WTC11 (cell line): Measurements from ENCODE around the gene PCDHGC5. TPM values are rescaled to one million over a fixed set of nuclear protein-coding genes. Genes with fewer than 3 reads are reported as not detected.

Source experiments
- ATAC-seq: fragments of 200-7000 bp; cut with Tn5 transposase; 2 replicates; pipeline ENCODE4 v1.10.0; 2021; ENCODE audit warnings: mild to moderate bottlenecking, moderate library complexity
- CTCF ChIA-PET: fragments of 300-600 bp; sonication (Branson Sonifier 250); formaldehyde crosslinking; loops from one replicate; lab custom pipeline; 2021; ENCODE audit warnings: antibody characterized with exemption; lab: Charles Lee
- POLR2A ChIA-PET: fragments of 350-600 bp; sonication (Branson Sonifier 250); formaldehyde crosslinking; loops from one replicate; lab custom pipeline; 2021; ENCODE audit warnings: antibody characterized with exemption; lab: Charles Lee
- DNase-seq: peaks from one replicate; pipeline ENCODE4 v3.0.0; 2021; ENCODE audit warnings: low spot score
- H3K27ac Mint-ChIP-seq: 2 replicates; pipeline ENCODE4 v1.8.0; 2021; ENCODE audit warnings: mixed read lengths
- H3K27me3 Mint-ChIP-seq: 2 replicates; pipeline ENCODE4 v1.8.0; 2021; ENCODE audit warnings: low read depth, mild to moderate bottlenecking, moderate library complexity, mixed read lengths
- H3K36me3 Mint-ChIP-seq: 2 replicates; pipeline ENCODE4 v1.8.0; 2021; ENCODE audit warnings: mixed read lengths
- H3K4me1 Mint-ChIP-seq: 2 replicates; pipeline ENCODE4 v1.8.0; 2022; ENCODE audit warnings: mixed read lengths
- H3K4me3 Mint-ChIP-seq: 2 replicates; pipeline ENCODE4 v1.8.0; 2021; ENCODE audit warnings: mild to moderate bottlenecking, moderate library complexity, mixed read lengths
- H3K9me3 Mint-ChIP-seq: 2 replicates; pipeline ENCODE4 v1.8.0; 2021; ENCODE audit warnings: mixed read lengths
- GABPB1 ChIP-seq: sonication (generic); formaldehyde crosslinking; IDR thresholded peaks from 2 replicates; pipeline ENCODE4 v1.8.1; 2023; ENCODE audit warnings: mild to moderate bottlenecking, missing genetic modification reagents
- GTF2I ChIP-seq: fragments of 250-450 bp; sonication (Bioruptor Pico); conservative IDR thresholded peaks from 2 replicates; pipeline ENCODE4 v1.4.0; 2021; ENCODE audit warnings: mild to moderate bottlenecking
- KAT7 ChIP-seq: sonication (generic); formaldehyde crosslinking; IDR thresholded peaks from 2 replicates; pipeline ENCODE4 v1.8.1; 2023; ENCODE audit warnings: missing genetic modification reagents, mild to moderate bottlenecking, borderline replicate concordance
- NFE2L1 ChIP-seq: sonication (generic); formaldehyde crosslinking; IDR thresholded peaks from 2 replicates; pipeline ENCODE4 v1.8.1; 2023; ENCODE audit warnings: missing genetic modification reagents
- PRRX2 ChIP-seq: fragments of 250-450 bp; sonication (Bioruptor Pico); IDR thresholded peaks from 2 replicates; pipeline ENCODE4 v1.8.0; 2021; ENCODE audit warnings: mild to moderate bottlenecking
- SP1 ChIP-seq: sonication (generic); formaldehyde crosslinking; conservative IDR thresholded peaks from 2 replicates; pipeline ENCODE4 v1.8.1; 2022; ENCODE audit warnings: missing genetic modification reagents
- ZBTB21 ChIP-seq: sonication (generic); formaldehyde crosslinking; IDR thresholded peaks from 2 replicates; pipeline ENCODE4 v1.8.1; 2023; ENCODE audit warnings: mild to moderate bottlenecking, missing genetic modification reagents, borderline replicate concordance
- total RNA-seq: library from RNA; stranded (reverse); gene quantifications from 3 replicates; pipeline ENCODE4 v1.2.3, GENCODE V29; 2021
- TF ChIP-seq, protein P1 (sequence below): sonication (generic); formaldehyde crosslinking; IDR thresholded peaks from 2 replicates; pipeline ENCODE4 v1.8.0; 2023; ENCODE audit warnings: missing genetic modification reagents, mild to moderate bottlenecking, borderline replicate concordance
- TF ChIP-seq, protein P2 (sequence below): sonication (generic); formaldehyde crosslinking; IDR thresholded peaks from 2 replicates; pipeline ENCODE4 v1.8.1; 2023; ENCODE audit warnings: mild to moderate bottlenecking, missing genetic modification reagents, borderline replicate concordance
- TF ChIP-seq, protein P3 (sequence below): sonication (generic); formaldehyde crosslinking; IDR thresholded peaks from 2 replicates; pipeline ENCODE4 v1.8.1; 2023; ENCODE audit warnings: mild to moderate bottlenecking, missing genetic modification reagents
- TF ChIP-seq, protein P4 (sequence below): sonication (generic); formaldehyde crosslinking; IDR thresholded peaks from 2 replicates; pipeline ENCODE4 v1.8.1; 2022; ENCODE audit warnings: mild to moderate bottlenecking, moderate library complexity, missing genetic modification reagents
- TF ChIP-seq, protein P5 (sequence below): sonication (generic); formaldehyde crosslinking; IDR thresholded peaks from 2 replicates; pipeline ENCODE4 v1.8.0; 2022; ENCODE audit warnings: mild to moderate bottlenecking, missing genetic modification reagents

Gene PCDHGC5
- total RNA-seq, 1 experiment from 2014 or later = 1.5 TPM

DNA sequence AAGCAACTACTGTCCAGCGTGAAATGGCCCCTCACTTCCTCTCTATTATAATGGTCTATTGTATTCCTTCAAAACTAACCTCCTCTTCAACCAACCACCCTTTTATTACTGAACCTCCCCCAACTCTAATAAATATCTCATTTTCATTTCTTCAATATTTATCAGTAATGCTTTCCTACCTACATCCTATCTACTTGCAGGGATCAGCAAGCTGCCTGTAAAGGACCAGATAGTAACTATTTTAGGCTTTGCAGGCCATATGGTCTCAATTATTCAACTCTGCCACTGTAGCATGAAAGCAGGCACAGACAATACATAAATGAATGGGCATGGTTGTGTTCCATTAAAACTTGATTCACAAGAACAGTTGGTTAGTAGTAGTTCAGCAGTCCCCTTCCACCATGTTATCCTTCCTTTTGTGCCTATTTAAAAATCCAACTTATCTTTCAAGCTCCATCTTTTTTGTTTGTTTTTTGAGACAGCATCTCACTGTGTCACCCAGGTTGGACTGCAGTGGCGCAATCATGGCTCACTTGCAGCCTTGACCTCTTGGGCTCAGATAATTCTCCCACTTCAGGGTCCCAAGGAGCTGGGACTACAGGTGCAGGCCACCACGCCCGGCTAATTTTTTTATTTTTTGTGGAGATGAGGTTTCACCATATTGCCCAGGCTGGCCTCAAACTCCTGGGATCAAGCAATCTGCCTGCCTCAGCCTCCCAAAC, 45.8 kb downstream of the PCDHGC5 start:
- TF ChIP-seq, protein P1, sequence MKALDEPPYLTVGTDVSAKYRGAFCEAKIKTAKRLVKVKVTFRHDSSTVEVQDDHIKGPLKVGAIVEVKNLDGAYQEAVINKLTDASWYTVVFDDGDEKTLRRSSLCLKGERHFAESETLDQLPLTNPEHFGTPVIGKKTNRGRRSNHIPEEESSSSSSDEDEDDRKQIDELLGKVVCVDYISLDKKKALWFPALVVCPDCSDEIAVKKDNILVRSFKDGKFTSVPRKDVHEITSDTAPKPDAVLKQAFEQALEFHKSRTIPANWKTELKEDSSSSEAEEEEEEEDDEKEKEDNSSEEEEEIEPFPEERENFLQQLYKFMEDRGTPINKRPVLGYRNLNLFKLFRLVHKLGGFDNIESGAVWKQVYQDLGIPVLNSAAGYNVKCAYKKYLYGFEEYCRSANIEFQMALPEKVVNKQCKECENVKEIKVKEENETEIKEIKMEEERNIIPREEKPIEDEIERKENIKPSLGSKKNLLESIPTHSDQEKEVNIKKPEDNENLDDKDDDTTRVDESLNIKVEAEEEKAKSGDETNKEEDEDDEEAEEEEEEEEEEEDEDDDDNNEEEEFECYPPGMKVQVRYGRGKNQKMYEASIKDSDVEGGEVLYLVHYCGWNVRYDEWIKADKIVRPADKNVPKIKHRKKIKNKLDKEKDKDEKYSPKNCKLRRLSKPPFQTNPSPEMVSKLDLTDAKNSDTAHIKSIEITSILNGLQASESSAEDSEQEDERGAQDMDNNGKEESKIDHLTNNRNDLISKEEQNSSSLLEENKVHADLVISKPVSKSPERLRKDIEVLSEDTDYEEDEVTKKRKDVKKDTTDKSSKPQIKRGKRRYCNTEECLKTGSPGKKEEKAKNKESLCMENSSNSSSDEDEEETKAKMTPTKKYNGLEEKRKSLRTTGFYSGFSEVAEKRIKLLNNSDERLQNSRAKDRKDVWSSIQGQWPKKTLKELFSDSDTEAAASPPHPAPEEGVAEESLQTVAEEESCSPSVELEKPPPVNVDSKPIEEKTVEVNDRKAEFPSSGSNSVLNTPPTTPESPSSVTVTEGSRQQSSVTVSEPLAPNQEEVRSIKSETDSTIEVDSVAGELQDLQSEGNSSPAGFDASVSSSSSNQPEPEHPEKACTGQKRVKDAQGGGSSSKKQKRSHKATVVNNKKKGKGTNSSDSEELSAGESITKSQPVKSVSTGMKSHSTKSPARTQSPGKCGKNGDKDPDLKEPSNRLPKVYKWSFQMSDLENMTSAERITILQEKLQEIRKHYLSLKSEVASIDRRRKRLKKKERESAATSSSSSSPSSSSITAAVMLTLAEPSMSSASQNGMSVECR (CRISPR knock-in tag) = no peak
- TF ChIP-seq, protein P2, sequence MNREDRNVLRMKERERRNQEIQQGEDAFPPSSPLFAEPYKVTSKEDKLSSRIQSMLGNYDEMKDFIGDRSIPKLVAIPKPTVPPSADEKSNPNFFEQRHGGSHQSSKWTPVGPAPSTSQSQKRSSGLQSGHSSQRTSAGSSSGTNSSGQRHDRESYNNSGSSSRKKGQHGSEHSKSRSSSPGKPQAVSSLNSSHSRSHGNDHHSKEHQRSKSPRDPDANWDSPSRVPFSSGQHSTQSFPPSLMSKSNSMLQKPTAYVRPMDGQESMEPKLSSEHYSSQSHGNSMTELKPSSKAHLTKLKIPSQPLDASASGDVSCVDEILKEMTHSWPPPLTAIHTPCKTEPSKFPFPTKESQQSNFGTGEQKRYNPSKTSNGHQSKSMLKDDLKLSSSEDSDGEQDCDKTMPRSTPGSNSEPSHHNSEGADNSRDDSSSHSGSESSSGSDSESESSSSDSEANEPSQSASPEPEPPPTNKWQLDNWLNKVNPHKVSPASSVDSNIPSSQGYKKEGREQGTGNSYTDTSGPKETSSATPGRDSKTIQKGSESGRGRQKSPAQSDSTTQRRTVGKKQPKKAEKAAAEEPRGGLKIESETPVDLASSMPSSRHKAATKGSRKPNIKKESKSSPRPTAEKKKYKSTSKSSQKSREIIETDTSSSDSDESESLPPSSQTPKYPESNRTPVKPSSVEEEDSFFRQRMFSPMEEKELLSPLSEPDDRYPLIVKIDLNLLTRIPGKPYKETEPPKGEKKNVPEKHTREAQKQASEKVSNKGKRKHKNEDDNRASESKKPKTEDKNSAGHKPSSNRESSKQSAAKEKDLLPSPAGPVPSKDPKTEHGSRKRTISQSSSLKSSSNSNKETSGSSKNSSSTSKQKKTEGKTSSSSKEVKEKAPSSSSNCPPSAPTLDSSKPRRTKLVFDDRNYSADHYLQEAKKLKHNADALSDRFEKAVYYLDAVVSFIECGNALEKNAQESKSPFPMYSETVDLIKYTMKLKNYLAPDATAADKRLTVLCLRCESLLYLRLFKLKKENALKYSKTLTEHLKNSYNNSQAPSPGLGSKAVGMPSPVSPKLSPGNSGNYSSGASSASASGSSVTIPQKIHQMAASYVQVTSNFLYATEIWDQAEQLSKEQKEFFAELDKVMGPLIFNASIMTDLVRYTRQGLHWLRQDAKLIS (CRISPR knock-in tag) = no peak
- TF ChIP-seq KAT7 (CRISPR knock-in tag) (no peak), GABPB1 (CRISPR knock-in tag) (no peak), GTF2I (CRISPR knock-in tag) (no peak), NFE2L1 (CRISPR knock-in tag) (no peak), ZBTB21 (CRISPR knock-in tag) (no peak), PRRX2 (no peak), SP1 (CRISPR knock-in tag) (no peak)
- TF ChIP-seq, protein P3, sequence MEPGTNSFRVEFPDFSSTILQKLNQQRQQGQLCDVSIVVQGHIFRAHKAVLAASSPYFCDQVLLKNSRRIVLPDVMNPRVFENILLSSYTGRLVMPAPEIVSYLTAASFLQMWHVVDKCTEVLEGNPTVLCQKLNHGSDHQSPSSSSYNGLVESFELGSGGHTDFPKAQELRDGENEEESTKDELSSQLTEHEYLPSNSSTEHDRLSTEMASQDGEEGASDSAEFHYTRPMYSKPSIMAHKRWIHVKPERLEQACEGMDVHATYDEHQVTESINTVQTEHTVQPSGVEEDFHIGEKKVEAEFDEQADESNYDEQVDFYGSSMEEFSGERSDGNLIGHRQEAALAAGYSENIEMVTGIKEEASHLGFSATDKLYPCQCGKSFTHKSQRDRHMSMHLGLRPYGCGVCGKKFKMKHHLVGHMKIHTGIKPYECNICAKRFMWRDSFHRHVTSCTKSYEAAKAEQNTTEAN (CRISPR knock-in tag) = no peak
- TF ChIP-seq, protein P4, sequence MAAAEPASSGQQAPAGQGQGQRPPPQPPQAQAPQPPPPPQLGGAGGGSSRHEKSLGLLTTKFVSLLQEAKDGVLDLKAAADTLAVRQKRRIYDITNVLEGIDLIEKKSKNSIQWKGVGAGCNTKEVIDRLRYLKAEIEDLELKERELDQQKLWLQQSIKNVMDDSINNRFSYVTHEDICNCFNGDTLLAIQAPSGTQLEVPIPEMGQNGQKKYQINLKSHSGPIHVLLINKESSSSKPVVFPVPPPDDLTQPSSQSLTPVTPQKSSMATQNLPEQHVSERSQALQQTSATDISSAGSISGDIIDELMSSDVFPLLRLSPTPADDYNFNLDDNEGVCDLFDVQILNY (CRISPR knock-in tag) = no peak
- TF ChIP-seq, protein P5, sequence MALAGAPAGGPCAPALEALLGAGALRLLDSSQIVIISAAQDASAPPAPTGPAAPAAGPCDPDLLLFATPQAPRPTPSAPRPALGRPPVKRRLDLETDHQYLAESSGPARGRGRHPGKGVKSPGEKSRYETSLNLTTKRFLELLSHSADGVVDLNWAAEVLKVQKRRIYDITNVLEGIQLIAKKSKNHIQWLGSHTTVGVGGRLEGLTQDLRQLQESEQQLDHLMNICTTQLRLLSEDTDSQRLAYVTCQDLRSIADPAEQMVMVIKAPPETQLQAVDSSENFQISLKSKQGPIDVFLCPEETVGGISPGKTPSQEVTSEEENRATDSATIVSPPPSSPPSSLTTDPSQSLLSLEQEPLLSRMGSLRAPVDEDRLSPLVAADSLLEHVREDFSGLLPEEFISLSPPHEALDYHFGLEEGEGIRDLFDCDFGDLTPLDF = no peak
- TF ChIP-seq, all 79 proteins: peak for 0
- Mint-ChIP-seq H3K27me3 (no peaks in the 10 kb centered on the region), H3K27ac (no peak overlapping the region), H3K4me3 (no peak overlapping the region), H3K9me3 (no peaks in the 10 kb centered on the region), H3K4me1 (no peaks in the 10 kb centered on the region), H3K36me3 (peaks cover 23% of the 10 kb centered on the region)
- ATAC-seq (no peak), DNase-seq (no peak)
- ChIA-PET CTCF (interaction anchor here (0.9 to 2.1 kb wide), 3 partner anchors 10 to 311 kb away, joined by 3 to 9 read pairs (median 3); partner anchors contain the start of gene PCDHB14), POLR2A (interaction anchor here (1.4 kb wide), 1 partner anchor 122 kb away, joined by 4 read pairs; the partner anchor contains the start of gene PCDHGA10)

Other genes starting within 250 kb of the PCDHGC5 start
- gene PCDHB15, start 243.7 kb upstream of the PCDHGC5 start, total RNA-seq = 7.7 to 8.7 TPM (median 8.4 TPM) in 3 replicates
- 0.24 TPM in 1 of 3 replicates, not detected in the others for gene SLC25A2, start 185.0 kb upstream of the PCDHGC5 start, total RNA-seq
- 87.8 to 96.2 TPM (median 90.1 TPM) in 3 replicates for gene TAF7, start 168.3 kb upstream of the PCDHGC5 start, total RNA-seq
- gene PCDHGA1, start 158.6 kb upstream of the PCDHGC5 start, total RNA-seq = 1.1 to 1.5 TPM (median 1.2 TPM) in 3 replicates
- gene PCDHGA2, start 150.3 kb upstream of the PCDHGC5 start, total RNA-seq = 0.66 to 0.96 TPM (median 0.94 TPM) in 3 replicates
- 0.92 to 1.3 TPM (median 0.98 TPM) in 3 replicates for gene PCDHGA3, start 145.3 kb upstream of the PCDHGC5 start, total RNA-seq
- gene PCDHGB1, start 139.0 kb upstream of the PCDHGC5 start, total RNA-seq = 4.9 to 5.6 TPM (median 5.5 TPM) in 3 replicates
- gene PCDHGA4, start 134.1 kb upstream of the PCDHGC5 start, total RNA-seq = 3.4 to 3.9 TPM (median 3.5 TPM) in 3 replicates
- gene PCDHGB2, start 129.1 kb upstream of the PCDHGC5 start, total RNA-seq = 4.1 to 5.5 TPM (median 5.2 TPM) in 3 replicates
- 2.0 to 2.5 TPM (median 2.4 TPM) in 3 replicates for gene PCDHGA5, start 124.9 kb upstream of the PCDHGC5 start, total RNA-seq
- 3.3 to 4.2 TPM (median 3.5 TPM) in 3 replicates for gene PCDHGB3, start 118.8 kb upstream of the PCDHGC5 start, total RNA-seq
- 2.6 to 3.3 TPM (median 3.0 TPM) in 3 replicates for gene PCDHGA6, start 115.2 kb upstream of the PCDHGC5 start, total RNA-seq
- gene PCDHGA7, start 106.3 kb upstream of the PCDHGC5 start, total RNA-seq = 1.6 to 2.8 TPM (median 2.1 TPM) in 3 replicates
- gene PCDHGB4, start 101.4 kb upstream of the PCDHGC5 start, total RNA-seq = 7.8 to 9.1 TPM (median 8.8 TPM) in 3 replicates
- gene PCDHGA8, start 96.4 kb upstream of the PCDHGC5 start, total RNA-seq = 1.4 to 2.4 TPM (median 2.1 TPM) in 3 replicates
- gene PCDHGB5, start 91.1 kb upstream of the PCDHGC5 start, total RNA-seq = 7.6 to 9.7 TPM (median 7.7 TPM) in 3 replicates
- 1.9 to 2.9 TPM (median 2.3 TPM) in 3 replicates for gene PCDHGA9, start 86.3 kb upstream of the PCDHGC5 start, total RNA-seq
- gene PCDHGB6, start 81.1 kb upstream of the PCDHGC5 start, total RNA-seq = 6.0 to 6.7 TPM (median 6.1 TPM) in 3 replicates
- gene PCDHGA10, start 76.1 kb upstream of the PCDHGC5 start, total RNA-seq = 10.7 to 11.9 TPM (median 11.0 TPM) in 3 replicates
- 10.5 to 11.2 TPM (median 10.7 TPM) in 3 replicates for gene PCDHGB7, start 71.4 kb upstream of the PCDHGC5 start, total RNA-seq
- 7.0 to 8.4 TPM (median 7.1 TPM) in 3 replicates for gene PCDHGA11, start 68.0 kb upstream of the PCDHGC5 start, total RNA-seq
- gene PCDHGA12, start 58.6 kb upstream of the PCDHGC5 start, total RNA-seq = 1.6 to 2.1 TPM (median 1.9 TPM) in 3 replicates
- 28.1 to 29.4 TPM (median 29.1 TPM) in 3 replicates for gene PCDHGC3, start 13.1 kb upstream of the PCDHGC5 start, total RNA-seq
- 4.5 to 6.1 TPM (median 5.1 TPM) in 3 replicates for gene PCDHGC4, start 4.1 kb upstream of the PCDHGC5 start, total RNA-seq
- 90.9 to 109 TPM (median 96.0 TPM) in 3 replicates for gene DIAPH1, start 129.9 kb downstream of the PCDHGC5 start, total RNA-seq
- gene HDAC3, start 147.8 kb downstream of the PCDHGC5 start, total RNA-seq = 84.7 to 96.2 TPM (median 94.5 TPM) in 3 replicates
- gene RELL2, start 147.9 kb downstream of the PCDHGC5 start, total RNA-seq = 19.3 to 23.8 TPM (median 21.4 TPM) in 3 replicates
- 43.6 to 50.3 TPM (median 44.8 TPM) in 3 replicates for gene FCHSD1, start 162.3 kb downstream of the PCDHGC5 start, total RNA-seq
- gene ARAP3, start 193.1 kb downstream of the PCDHGC5 start, total RNA-seq = 51.2 to 60.4 TPM (median 53.4 TPM) in 3 replicates